GM21825 (cell line): ENCODE measurements around the gene SGSH.
"Not testable (repeated sequence)": the region's sequence is repeated elsewhere in the genome, so short reads cannot be mapped to it uniquely, and the experiment has no call there.

ENCODE experiments used
- ATAC-seq: cut with Tn5 transposase; IDR thresholded peaks from one replicate; pipeline ENCODE4 v1.9.1; 2021; ENCODE audit warnings: mild to moderate bottlenecking, moderate library complexity; ENCODE audit not compliant: unreplicated experiment

SGSH gene

DNA sequence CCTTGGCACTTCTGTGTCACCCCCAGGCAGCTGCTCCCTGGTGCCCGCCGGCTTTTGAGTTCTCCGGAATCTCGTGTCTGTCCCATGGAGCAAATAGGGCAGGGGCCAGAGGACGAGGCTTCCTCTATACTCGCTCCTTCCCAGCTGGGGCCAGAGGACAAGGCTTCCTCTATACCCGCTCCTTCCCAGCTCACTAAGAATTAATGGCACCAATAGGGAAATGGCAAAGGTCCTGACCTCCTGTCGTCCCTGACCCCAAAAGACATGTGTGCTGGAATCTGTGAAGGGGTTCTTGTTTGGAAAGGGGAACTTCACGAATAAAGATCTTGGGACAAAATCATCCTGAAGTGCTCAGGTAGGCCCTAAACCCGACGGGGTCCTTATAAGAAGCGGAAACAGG lies 7.6 kb downstream of the SGSH start:
- ATAC-seq = no peak

DNA sequence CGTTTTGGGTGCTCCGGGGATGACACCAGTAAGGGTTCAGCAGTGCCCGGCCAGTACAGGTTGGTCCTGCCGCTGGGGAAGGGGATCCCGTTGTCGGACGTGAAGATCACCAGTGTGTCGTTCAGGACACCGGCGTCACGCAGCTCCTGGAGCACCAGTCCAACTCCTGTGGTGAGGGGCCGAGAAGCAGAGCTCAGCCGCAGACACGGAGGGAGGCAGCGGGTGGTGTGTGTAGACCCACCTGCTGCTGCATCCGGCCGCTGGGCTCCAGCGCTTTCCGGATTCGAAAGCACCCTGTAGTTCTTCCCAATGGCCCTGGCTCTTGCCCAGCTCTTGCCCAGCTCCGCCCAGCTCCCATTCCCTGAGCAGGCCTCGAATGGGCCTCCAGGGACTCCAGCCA lies 8.0 kb downstream of the SGSH start:
- ATAC-seq = no peak

GRCh38 chr17:80210348-80211108 lies 9.6 kb downstream of the SGSH start:
- ATAC-seq = no peak

DNA sequence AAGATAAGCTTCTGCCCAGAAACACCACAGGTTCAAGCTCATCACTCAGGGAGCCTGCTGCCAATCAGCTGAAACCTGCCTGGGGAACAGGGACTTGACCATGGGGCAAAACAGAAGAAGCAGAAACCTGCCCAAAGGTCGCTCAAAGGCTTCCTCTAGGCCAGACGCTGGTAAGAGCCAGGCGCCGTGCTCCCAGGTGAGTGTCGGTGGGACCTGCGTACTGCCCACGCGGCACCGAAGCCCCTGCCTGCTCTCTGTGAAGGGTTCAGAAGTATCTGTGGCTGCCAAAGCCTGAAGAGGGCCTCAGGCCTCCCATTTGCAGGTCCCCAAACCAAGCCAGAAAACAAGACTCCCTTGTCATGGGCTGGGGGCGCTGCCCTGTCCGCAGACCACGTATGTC lies 10.4 kb downstream of the SGSH start:
- ATAC-seq = no peak

DNA sequence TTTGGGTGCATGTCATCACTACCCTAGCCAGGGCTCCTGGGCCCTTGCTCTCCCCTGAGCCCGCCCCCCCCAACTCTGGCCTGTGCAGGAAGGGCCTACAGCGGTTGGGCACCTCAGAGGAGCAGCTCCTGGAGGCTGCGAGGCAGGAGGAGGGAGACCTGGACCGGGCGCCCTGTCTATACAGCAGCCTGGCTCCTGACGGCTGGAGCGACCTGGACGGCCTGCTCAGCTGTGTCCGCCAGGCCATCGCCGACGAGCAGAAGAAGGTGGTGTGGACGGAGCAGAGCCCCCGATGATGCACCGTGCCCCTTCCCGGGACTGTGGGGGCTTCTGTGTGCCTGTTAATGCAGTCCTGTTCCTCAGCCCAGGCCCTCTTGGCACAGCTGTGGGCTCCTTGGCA lies 12.1 kb downstream of the SGSH start:
- no peak for ATAC-seq

DNA sequence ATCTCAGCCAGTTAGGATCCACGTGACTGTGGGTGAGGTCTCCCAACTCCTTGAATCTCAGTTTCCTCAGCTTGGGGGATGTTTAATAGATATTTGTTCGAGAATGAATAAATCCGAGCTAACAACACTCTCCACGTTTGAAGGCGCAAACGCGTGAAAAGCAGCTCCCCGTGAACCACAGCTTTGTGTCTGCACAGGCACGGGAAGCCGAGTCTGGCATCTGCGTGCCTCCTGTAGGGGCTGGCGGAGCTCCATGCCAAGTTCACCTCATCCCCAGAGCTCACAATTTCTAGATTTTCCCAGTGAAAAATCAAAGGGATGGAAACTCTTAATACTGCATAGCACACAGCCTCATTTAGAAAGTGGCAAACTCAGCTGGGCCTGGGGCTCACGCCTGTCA lies 14.3 kb downstream of the SGSH start:
- ATAC-seq = no peak

DNA sequence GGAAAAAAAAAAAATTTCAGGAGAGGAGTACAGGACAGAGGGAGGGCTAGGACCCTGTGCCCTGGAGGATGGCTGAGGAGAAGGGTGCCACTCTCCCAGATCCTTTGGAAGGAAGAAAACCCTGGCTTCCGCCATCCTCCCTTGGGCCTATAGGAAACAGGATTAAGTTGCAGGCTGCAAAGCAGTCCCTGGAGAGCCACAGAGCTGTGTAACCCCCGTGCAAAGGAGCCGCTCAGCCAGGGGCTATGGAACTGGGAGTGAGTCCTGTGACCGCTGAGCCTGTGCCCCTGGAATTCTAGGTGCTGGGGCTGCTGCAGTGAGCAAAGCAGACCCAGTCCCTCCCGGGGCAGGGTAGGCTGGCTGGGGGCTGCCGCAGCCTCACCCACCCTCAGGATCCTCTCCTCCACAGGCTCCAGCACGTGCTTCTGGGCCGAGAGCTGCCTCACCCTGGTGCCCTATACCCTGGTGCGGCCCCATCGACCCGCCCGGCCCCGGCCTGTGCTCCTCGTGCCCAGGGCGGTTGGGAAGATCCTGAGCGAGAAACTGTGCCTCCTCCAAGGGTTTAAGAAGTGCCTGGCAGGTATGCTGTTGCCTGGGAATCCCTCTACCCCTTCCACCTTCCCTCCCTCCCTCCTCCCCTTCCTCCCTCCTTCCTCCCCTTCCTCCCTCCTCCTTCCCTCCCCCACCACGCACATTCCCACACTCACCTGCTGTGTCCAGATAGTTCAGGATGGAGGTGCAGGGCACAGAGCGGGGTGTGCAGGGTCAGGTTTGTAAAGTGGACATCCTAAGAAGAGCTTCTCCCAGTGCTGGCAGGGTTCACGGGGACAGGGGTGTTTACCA lies 15.3 kb downstream of the SGSH start:
- ATAC-seq = no peak

GRCh38 chr17:80203471-80203963 lies 16.6 kb downstream of the SGSH start:
- ATAC-seq = no peak

- no peak for ATAC-seq
Measured at GRCh38 chr17:80202197-80202596, 17.9 kb downstream of the SGSH start.

- ATAC-seq = no peak
Measured at GRCh38 chr17:80201446-80201845, 18.7 kb downstream of the SGSH start.

DNA sequence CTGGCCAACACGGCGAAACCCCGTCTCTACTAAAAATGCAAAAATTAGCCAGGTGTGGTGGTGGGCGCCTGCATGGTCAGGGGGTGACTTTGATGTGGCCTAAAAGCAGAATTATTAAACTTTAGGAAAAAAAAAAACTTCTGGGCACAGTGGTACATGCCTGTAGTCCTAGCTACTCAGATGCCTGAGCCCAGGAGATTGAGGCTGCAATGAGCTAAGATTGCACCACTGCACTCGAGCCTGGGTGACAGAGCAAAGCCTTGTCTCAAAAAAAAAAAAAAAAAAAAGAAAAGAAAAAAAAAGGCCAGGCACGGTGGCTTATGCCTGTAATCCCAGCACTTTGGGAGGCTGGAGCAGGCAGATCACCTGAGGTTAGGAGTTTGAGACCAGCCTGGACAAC lies 20.8 kb downstream of the SGSH start:
- ATAC-seq = not testable (repeated sequence)

- ATAC-seq = no peak
Measured at GRCh38 chr17:80198144-80198661, 21.9 kb downstream of the SGSH start.

DNA sequence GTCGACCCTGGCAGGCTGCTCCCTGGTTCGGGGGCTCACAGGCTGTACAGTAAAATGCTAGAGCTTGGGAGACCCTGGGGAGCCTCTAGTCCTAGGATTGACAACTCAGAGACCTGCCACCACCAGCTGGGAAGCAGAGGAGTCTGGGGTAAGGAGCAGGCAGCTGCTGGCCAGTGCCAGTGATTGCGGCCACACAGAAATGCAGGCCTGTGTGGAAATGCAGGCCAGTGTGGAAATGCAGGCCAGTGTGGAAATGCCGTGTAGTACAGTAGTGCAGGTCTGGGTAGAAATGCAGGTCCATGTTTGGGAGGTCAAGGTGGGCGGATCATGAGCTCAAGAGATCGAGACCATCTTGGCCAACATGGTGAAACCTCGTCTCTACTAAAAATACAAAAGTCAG lies 23.5 kb downstream of the SGSH start:
- ATAC-seq = no peak

DNA sequence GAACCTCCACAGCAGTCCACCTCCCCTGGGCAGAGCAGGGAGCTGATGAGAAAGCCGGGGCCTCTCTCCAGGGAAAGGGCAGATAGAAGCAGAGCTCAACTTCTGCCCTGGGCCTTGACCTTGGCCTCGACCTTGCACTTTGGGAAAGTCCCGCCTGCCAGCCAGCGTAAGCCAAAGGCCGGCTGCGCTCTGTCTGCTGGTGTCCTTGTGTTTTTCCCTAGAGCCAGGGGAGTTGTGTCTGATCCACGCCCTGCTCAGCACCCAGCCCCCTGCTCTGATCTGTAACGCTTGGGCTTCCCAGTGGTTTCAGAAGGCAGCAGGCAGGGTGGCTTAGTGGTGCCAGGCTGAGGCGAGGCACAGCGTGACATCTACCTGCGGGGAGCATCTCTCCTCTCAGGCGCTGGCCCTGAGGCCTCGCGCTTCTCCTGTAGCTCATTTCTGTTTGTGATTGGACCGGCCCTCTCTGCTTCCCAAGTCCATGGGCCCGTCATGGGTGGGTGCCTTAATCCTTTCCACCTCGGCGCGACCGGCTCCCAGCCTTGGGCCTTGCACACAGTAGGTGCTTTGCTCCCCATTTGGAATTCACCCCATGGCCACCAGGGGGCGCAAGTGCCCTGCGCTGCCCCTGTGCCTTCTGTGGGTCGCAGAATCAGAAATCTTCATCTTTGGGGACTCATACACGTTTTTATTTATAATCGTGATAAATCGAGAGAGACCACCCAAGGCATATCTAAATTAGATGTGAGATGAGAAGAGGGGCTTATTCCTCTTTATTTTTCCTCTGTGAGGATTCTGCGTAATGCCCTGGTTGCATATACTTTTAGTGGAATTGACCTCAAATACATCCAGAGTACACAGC lies 24.2 kb downstream of the SGSH start:
- ATAC-seq = no peak

DNA sequence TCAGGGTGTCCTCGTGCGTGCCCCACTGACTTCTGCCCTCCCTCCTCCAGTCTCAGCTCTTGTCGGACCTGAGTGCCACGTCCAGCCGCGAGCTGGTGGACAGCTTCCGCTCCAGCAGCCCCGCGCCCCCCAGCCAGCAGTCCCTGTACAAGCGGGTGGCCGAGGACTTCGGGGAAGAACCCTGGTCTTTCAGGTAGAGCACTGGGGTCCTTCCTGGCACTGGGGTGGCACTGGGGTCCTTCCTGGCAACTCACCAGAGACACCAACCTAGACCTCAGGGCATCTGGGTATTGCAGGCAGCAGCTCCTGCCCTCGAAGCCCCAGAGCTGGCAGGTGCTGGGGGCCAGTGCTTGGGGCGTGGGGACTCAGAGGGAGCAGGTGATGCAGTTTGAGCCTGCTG lies 25.0 kb downstream of the SGSH start:
- no peak for ATAC-seq

DNA sequence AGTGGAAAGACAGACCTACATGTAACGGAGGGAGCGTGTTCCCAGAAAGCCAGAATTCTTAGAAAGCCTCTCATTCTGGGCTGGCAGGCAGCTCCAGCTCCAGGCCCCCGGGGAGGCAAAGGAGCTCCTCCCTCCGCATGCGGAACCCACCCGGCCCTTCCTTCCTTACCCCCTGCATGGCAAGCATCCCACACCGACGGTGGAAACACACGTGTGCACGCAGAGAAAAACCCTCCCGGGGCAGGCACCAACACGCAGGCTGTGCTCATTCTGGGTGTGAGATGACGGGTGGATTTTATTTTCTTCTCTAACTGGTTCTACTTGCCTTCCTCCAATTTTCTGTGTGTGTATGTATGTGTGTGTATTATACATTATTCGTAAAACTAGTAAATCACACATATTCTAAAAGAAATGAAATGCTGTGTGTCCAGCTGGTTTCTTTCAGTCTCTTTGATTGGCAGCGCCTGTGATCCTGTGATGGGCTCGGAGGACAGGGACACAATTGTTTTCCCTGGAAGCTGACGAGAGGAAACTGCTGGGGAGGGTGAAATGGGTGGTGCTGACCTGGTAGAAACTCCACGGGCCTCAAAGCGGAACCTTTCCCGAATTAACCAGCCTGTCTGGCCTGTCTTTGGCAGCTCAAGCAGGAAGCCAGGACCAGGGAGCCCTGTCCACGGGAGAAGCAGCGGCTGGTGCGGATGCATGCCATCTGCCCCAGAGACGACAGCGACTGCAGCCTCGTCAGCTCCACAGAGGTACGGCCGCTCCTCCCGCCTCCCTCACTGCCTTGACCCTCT lies 28.1 kb downstream of the SGSH start:
- no peak for ATAC-seq

DNA sequence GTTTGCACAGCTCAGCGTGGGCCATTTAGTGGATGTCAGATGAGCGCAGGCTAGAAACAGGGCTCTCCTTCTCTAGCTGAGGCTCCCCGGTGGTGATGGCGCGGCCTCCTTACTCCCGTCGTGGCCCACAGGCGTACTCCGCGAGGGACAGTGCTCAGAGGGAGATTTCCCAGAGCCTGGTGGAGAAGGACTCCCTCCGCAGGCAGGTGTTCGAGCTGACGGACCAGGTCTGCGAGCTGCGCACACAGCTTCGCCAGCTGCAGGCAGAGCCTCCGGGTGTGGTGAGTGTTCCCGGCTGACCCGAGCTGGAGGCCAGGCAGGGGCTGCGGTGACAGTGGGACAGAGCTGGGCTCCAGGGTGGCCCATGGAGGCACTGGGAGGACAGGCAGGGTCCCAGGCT lies 28.9 kb downstream of the SGSH start:
- no peak for ATAC-seq

- ATAC-seq = no peak
Measured at GRCh38 chr17:80190716-80191115, 29.4 kb downstream of the SGSH start.

DNA sequence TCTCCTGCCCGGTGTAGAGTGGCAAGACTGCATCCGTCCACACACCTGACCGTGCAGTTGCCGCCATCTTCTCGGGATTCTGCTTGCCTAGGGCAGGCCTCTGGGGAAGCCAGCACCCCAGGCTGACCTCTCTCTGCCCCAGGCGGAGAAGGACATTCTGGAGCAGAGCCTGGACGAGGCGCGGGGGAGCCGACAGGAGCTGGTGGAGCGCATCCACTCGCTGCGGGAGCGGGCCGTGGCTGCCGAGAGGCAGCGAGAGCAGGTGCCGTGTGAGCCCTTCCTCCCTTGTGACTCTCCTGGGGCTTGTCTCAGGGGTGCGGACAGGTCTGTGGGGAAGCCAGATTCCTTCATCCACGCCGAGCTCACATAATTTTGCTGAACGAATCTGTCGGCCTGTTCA lies 30.5 kb downstream of the SGSH start:
- no peak for ATAC-seq

- no peak for ATAC-seq
Measured at GRCh38 chr17:80187515-80187941, 32.6 kb downstream of the SGSH start.
